Loucy (cell line): ENCODE data around the gene FSTL5.

ENCODE experiments used
- H2AFZ ChIP-seq: fragments of 200-600 bp; sonication (generic); 2 replicates; pipeline ENCODE4 v1.6.0; 2016; ENCODE audit warnings: antibody characterized with exemption, mild to moderate bottlenecking, low read length, moderate library complexity
- H3F3A ChIP-seq: fragments of 200-600 bp; 2 replicates; pipeline ENCODE4 v1.6.0; 2016; ENCODE audit warnings: antibody characterized with exemption, low read depth, mild to moderate bottlenecking
- H3K27me3 ChIP-seq: fragments of 200-600 bp; sonication (generic); 2 replicates; pipeline ENCODE4 v1.6.1; 2014; ENCODE audit warnings: low read length, mild to moderate bottlenecking; ENCODE audit not compliant: insufficient read depth, poor library complexity, severe bottlenecking
- H3K36me3 ChIP-seq: fragments of 200-600 bp; sonication (generic); 2 replicates; pipeline ENCODE4 v1.6.1; 2016; ENCODE audit warnings: low read length; ENCODE audit not compliant: insufficient read depth
- H3K4me1 ChIP-seq: fragments of 200-600 bp; sonication (generic); 2 replicates; pipeline ENCODE4 v1.5.1; 2014; ENCODE audit warnings: low read length, mild to moderate bottlenecking; ENCODE audit not compliant: insufficient read depth, poor library complexity, severe bottlenecking
- H3K4me2 ChIP-seq: fragments of 200-600 bp; sonication (generic); 2 replicates; pipeline ENCODE4 v1.6.0; 2014; ENCODE audit warnings: antibody characterized with exemption, low read length, low read depth, mild to moderate bottlenecking; ENCODE audit not compliant: poor library complexity, severe bottlenecking
- H3K4me3 ChIP-seq: fragments of 200-600 bp; sonication (generic); 2 replicates; pipeline ENCODE4 v1.5.1; 2014; ENCODE audit warnings: low read length, mild to moderate bottlenecking, mixed read lengths; ENCODE audit not compliant: poor library complexity, severe bottlenecking
- H3K79me2 ChIP-seq: fragments of 200-600 bp; sonication (generic); 2 replicates; pipeline ENCODE4 v1.6.1; 2014; ENCODE audit warnings: low read length; ENCODE audit not compliant: insufficient read depth
- H3K9ac ChIP-seq: fragments of 200-600 bp; sonication (generic); 2 replicates; pipeline ENCODE4 v1.6.0; 2014; ENCODE audit warnings: mild to moderate bottlenecking, low read depth, low read length, moderate library complexity; ENCODE audit not compliant: poor library complexity, severe bottlenecking
- H3K9me2 ChIP-seq: fragments of 200-600 bp; sonication (generic); replicated peaks from 2 replicates; pipeline ENCODE4 v1.6.1; 2016; ENCODE audit warnings: low read depth, low read length, mixed read lengths
- H3K9me3 ChIP-seq: fragments of 200-600 bp; sonication (generic); 2 replicates; pipeline ENCODE4 v1.6.1; 2014; ENCODE audit warnings: mild to moderate bottlenecking, antibody characterized with exemption, low read length, low read depth; ENCODE audit not compliant: insufficient read depth
- H4K20me1 ChIP-seq: fragments of 200-600 bp; sonication (generic); 2 replicates; pipeline ENCODE4 v1.6.0; 2014; ENCODE audit warnings: antibody characterized with exemption, low read length, mild to moderate bottlenecking; ENCODE audit not compliant: insufficient read depth, poor library complexity, severe bottlenecking
- CTCF ChIP-seq: fragments of 200-600 bp; sonication (generic); conservative IDR thresholded peaks from 2 replicates; pipeline ENCODE4 v1.5.1; 2014; ENCODE audit warnings: mild to moderate bottlenecking, antibody characterized with exemption, low read length
- EZH2phosphoT487 ChIP-seq: fragments of 200-600 bp; IDR thresholded peaks from 2 replicates; pipeline ENCODE4 v1.6.1; 2018; ENCODE audit warnings: antibody characterized with exemption, mild to moderate bottlenecking, moderate library complexity, borderline replicate concordance

FSTL5 gene

GRCh38 chr4:161546902-161547301 is 616.9 kb downstream of the FSTL5 start:
- no peaks in the 10 kb centered on the region for H3K79me2 ChIP-seq
- TF ChIP-seq EZH2phosphoT487: no peak
- TF ChIP-seq CTCF: no peak

GRCh38 chr4:161540265-161540664 is 623.5 kb downstream of the FSTL5 start:
- Histone ChIP-seq H3K4me3 (no peak overlapping the region), H3K4me2 (no peak overlapping the region), H3F3A (no peaks in the 10 kb centered on the region), H3K27me3 (no peaks in the 10 kb centered on the region), H4K20me1 (no peaks in the 10 kb centered on the region), H3K9me2 (no peaks in the 10 kb centered on the region), H2AFZ (no peak overlapping the region), H3K79me2 (no peaks in the 10 kb centered on the region), H3K36me3 (no peaks in the 10 kb centered on the region), H3K4me1 (no peaks in the 10 kb centered on the region), H3K9me3 (no peaks in the 10 kb centered on the region), H3K9ac (no peak overlapping the region)
- TF ChIP-seq EZH2phosphoT487 (no peak), CTCF (no peak)

More at GRCh38 chr4:161546902-161547301, 616.9 kb downstream of the FSTL5 start:
- Histone ChIP-seq H3K9me3 (no peaks in the 10 kb centered on the region), H3K4me1 (no peaks in the 10 kb centered on the region), H3F3A (no peaks in the 10 kb centered on the region), H2AFZ (no peak overlapping the region), H3K9me2 (no peaks in the 10 kb centered on the region), H3K27me3 (no peaks in the 10 kb centered on the region), H3K9ac (no peak overlapping the region), H3K36me3 (no peaks in the 10 kb centered on the region), H3K4me3 (no peak overlapping the region), H3K4me2 (no peak overlapping the region), H4K20me1 (no peaks in the 10 kb centered on the region)

- Histone ChIP-seq H3K9me3 (no peaks in the 10 kb centered on the region), H3K4me3 (no peak overlapping the region), H3K36me3 (no peaks in the 10 kb centered on the region), H3K9ac (no peak overlapping the region), H3K4me2 (no peak overlapping the region), H4K20me1 (no peaks in the 10 kb centered on the region), H2AFZ (no peak overlapping the region), H3K9me2 (no peaks in the 10 kb centered on the region), H3K4me1 (no peaks in the 10 kb centered on the region), H3F3A (no peaks in the 10 kb centered on the region), H3K27me3 (no peaks in the 10 kb centered on the region), H3K79me2 (no peaks in the 10 kb centered on the region)
- TF ChIP-seq CTCF (no peak), EZH2phosphoT487 (no peak)
These were observed 624.9 kb downstream of the FSTL5 start for GRCh38 chr4:161538941-161539340.
